ENCODE data around the gene KCND2.

Gene KCND2

DNA sequence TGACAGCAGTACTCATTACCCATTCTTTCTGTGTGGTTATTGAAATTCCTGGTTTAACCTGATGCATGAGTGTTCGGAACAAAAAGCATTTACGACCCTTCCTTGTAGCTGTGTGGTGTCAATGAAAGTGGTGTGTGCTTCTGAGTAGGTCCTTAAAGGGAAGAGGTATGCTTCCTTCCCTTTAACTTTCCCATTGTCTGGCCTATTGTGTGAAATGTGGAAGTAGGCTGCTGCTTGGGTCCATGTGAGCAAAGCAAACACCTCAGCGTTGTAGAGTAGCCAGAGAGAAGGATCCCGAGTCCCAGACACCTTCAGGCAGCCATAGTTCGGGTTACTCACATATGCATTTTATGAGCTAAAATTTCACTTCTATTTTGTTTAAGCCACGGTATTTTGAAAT lies 510.3 kb downstream of the KCND2 start:
- peaks cover 21% of the 10 kb centered on the region for H3K4me1 ChIP-seq (ENCODE audit: insufficient read depth, low read length)
- H3K9ac ChIP-seq (ENCODE audit: low read depth, low read length): no peak overlapping the region
- no peaks in the 10 kb centered on the region for H3K9me3 ChIP-seq (ENCODE audit: control insufficient read depth, insufficient read depth, low read length)
- no peaks in the 10 kb centered on the region for H3K36me3 ChIP-seq (ENCODE audit: insufficient read depth, low read length)

DNA sequence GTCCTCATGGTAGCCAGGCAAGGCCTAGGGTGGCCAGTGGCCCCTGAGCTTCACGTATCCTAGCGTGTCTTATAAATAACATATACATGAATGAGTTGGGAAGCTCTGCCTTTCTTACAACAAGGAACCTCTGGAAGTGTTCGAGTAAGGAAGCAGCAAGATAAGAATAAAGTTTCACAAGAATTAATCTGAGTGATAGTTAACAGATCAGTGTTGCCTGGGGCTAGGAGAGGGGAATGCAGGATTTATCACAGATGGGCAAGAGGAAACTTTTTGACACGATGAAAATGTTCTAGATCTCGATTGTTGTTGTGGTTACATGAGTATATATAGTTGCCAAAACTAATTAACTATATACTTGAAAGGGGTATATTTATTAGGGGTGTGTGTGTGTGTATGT lies 510.7 kb downstream of the KCND2 start:
- H3K9ac ChIP-seq (ENCODE audit: low read depth, low read length): no peak overlapping the region
- H3K4me1 ChIP-seq (ENCODE audit: insufficient read depth, low read length): peaks cover 21% of the 10 kb centered on the region
- H3K9me3 ChIP-seq (ENCODE audit: control insufficient read depth, insufficient read depth, low read length): no peaks in the 10 kb centered on the region
- H3K36me3 ChIP-seq (ENCODE audit: insufficient read depth, low read length): no peaks in the 10 kb centered on the region

DNA sequence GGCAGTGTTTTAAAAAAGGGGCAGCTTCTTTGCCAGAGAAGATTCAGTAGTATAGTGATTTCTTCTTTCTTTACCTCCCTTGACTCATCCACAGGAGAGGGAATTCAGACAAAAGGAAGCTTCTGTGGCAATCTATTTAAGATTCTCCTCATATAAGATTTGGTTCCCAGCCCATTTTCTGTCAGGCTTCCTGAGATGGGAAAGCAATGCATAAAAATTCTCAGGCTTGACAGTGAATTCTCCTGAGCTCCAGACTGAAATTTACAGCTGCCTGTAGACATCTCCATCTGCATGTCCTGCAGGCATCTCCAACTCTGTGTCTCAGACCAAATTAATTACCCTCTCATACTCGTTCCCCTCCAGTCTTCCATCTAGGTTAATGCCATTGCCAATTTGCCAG lies 512.1 kb downstream of the KCND2 start:
- Histone ChIP-seq H3K9me3 (ENCODE audit: control insufficient read depth, insufficient read depth, low read length) (no peaks in the 10 kb centered on the region), H3K36me3 (ENCODE audit: insufficient read depth, low read length) (no peaks in the 10 kb centered on the region), H3K9ac (ENCODE audit: low read depth, low read length) (no peak overlapping the region), H3K4me1 (ENCODE audit: insufficient read depth, low read length) (peaks cover 21% of the 10 kb centered on the region)

DNA sequence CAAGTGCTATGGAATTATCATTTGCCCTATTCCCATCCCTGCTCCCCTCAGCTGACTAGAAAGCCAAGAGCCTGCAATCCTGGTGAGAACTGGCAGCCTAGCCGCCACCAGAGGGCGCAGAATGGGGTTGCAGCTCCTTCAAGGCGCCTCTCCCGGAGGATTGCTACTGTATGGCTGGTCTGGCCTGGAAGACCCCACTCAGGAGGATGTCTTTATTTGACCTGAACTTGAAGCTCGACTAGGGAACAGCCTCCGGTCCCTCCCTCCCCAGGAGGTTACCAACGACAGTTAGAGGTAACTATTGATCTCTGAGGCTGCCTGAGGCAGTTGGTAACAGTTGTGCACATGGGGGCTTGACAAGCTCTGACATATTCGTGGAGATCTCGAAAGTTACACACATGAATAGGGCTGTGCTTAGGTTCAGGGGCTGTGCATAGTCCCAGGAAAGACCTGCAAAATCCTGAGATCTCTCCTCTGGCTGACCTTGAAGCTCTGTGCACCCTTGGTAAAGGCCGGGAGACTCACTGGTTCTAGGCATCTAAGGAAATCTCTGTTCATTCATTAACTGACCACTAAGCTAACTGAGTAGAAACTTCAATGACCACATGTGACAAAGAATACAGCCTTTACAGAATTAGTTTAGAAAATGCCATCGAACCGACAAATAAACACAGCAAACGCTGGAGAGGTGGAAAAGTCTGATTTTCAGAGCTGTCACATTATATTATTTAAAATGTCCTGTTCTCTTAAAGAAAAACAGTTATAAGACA lies 519.3 kb downstream of the KCND2 start:
- Histone ChIP-seq H3K36me3 (ENCODE audit: insufficient read depth, low read length) (no peaks in the 10 kb centered on the region), H3K9me3 (ENCODE audit: control insufficient read depth, insufficient read depth, low read length) (no peaks in the 10 kb centered on the region; the same call in 1 of the 2 replicates), H3K4me1 (ENCODE audit: insufficient read depth, low read length) (no peaks in the 10 kb centered on the region), H3K9ac (ENCODE audit: low read depth, low read length) (no peak overlapping the region)

DNA sequence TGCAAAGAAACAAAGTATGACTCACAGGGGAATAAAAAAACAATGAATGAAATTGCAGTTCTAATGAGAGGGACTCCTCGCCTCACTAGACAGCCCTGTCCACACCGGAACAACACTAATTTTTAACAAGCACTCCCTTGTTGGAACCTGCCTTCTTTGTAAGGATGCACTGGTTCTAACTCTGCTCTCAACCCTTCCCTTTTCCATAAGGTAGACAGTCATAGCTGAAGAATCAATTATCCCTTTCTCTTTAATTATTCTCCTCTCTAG lies 519.8 kb downstream of the KCND2 start:
- H3K36me3 ChIP-seq (ENCODE audit: insufficient read depth, low read length): no peaks in the 10 kb centered on the region
- H3K9ac ChIP-seq (ENCODE audit: low read depth, low read length): no peak overlapping the region
- H3K9me3 ChIP-seq (ENCODE audit: control insufficient read depth, insufficient read depth, low read length): no peaks in the 10 kb centered on the region; the same call in 1 of the 2 replicates
- H3K4me1 ChIP-seq (ENCODE audit: insufficient read depth, low read length): no peaks in the 10 kb centered on the region

DNA sequence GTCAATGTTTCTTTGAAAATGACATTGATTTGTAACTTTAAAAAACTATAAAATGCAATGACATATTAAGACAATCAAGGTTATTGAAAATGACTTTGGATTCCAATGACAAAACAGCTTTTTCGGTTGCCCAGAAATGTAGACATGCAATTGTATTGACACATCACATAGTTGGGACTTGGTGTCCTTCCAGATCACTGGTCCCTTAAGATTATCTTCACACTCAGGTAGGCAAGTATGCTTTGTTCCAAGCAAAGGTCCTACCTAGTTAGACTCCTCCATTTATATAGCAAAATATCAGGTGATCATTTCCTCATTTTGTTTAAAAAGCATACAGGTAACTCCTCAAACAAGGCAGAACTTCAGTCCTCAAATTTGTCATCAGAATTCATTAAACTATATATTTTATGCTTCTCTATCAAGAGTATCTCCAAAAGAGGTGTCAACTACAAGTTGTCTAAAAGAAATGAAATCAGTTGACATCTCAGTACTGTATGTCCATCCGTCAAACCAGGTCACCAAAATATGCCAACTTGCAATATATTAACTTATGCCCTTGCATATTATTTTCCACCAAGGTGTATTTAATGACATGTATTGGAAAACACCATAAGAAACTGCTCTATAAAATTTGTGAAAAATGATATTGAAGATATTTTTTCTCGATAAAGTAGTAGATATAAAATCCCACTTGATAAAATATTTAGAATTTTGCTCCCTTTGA lies 520.4 kb downstream of the KCND2 start:
- Histone ChIP-seq H3K9me3 (ENCODE audit: control insufficient read depth, insufficient read depth, low read length) (no peaks in the 10 kb centered on the region; the same call in 1 of the 2 replicates), H3K36me3 (ENCODE audit: insufficient read depth, low read length) (no peaks in the 10 kb centered on the region), H3K9ac (ENCODE audit: low read depth, low read length) (no peak overlapping the region), H3K4me1 (ENCODE audit: insufficient read depth, low read length) (no peaks in the 10 kb centered on the region)

DNA sequence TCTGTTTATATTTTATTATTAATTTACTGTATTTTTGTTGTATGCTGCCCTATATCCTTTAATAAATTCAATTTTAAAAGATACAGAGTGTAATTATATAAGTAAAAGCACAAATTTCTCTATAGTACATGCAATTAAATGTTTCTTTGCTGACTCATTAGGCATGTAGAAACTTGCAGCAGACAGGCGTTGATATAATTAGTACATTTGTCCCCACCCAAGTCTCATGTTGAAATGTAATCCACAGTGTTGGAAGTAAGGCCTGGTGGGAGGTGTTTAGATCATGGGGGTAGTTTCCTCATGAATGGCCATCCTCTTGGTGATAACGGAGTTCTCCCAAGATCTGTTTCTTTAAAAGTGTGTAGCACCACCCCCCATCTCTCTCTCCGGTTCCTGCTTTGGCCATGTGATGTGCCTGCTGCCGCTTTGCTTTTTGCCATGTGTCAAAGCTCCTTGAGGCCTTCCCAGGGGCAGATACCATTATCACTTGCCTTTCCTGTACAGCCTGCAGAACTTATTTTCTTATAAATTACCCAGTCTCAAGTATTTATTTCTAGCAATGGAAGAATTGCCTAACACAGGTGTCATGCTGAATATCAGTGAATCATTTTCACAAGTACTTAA lies 521.2 kb downstream of the KCND2 start:
- H3K4me1 ChIP-seq (ENCODE audit: insufficient read depth, low read length): no peaks in the 10 kb centered on the region
- no peaks in the 10 kb centered on the region; the same call in 1 of the 2 replicates for H3K9me3 ChIP-seq (ENCODE audit: control insufficient read depth, insufficient read depth, low read length)
- H3K36me3 ChIP-seq (ENCODE audit: insufficient read depth, low read length): no peaks in the 10 kb centered on the region; the same call in 1 of the 2 replicates
- H3K9ac ChIP-seq (ENCODE audit: low read depth, low read length): no peak overlapping the region

DNA sequence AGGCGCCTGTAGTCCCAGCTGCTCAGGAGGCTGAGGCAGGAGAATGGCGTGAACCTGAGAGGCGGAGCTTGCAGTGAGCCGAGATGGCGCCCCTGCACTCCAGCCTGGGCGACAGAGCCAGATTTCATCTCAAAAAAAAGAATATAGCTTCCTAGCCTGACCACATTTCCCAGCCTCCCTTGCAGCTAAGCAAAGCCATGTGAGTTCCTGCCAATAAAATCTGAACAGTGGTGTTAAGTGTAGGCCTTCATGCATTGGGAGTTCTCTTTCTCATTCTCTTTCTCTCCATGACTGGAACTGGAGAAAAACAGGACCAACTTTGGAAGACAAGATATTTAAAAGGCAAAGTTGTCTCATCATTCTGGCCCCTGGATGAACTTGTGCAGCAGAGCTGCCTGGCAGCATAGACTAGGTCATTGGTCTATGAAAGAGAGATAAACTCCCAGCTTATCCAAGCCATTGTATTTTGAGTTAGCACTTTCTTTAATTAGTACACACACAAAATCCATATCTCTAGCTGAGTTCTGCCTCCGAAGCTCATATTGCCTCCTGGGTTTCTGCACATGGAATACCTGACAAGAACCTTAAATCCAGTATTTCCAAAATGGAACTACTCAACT lies 524.2 kb downstream of the KCND2 start:
- Histone ChIP-seq H3K9me3 (ENCODE audit: control insufficient read depth, insufficient read depth, low read length) (no peaks in the 10 kb centered on the region; the same call in 1 of the 2 replicates), H3K36me3 (ENCODE audit: insufficient read depth, low read length) (no peaks in the 10 kb centered on the region; the same call in 1 of the 2 replicates), H3K4me1 (ENCODE audit: insufficient read depth, low read length) (no peaks in the 10 kb centered on the region)

DNA sequence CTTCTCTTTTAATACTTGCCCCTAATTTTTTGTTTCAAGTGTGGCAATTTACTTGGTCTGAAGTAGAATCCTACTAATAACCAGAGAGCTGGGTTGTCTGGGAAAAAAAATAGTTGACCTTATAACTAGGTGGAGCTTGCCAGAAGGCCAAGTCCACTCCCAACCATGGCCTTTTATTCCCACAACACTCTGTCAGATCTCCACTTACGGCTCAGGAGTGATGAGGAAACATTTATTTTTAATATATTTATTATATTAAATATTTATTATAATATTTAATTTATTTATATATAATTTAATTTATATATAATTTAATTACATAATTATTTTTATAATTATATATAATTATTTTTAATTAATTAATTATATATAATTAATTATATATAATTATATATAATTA lies 526.2 kb downstream of the KCND2 start:
- Histone ChIP-seq H3K4me1 (ENCODE audit: insufficient read depth, low read length) (no peaks in the 10 kb centered on the region), H3K9me3 (ENCODE audit: control insufficient read depth, insufficient read depth, low read length) (no peaks in the 10 kb centered on the region; the same call in 1 of the 2 replicates), H3K36me3 (ENCODE audit: insufficient read depth, low read length) (no peaks in the 10 kb centered on the region; the same call in 1 of the 2 replicates), H3K9ac (ENCODE audit: low read depth, low read length) (no peak overlapping the region)

More for the DNA sequence above, 524.2 kb downstream of the KCND2 start:
- no peak overlapping the region for H3K9ac ChIP-seq (ENCODE audit: low read depth, low read length)
